ENCODE data around the gene KDM6B. TPM values are rescaled to one million over a fixed set of nuclear protein-coding genes. Genes with fewer than 3 reads are reported as not detected.

KDM6B gene
- total RNA-seq, 1 donor from 2014 or later, result 2.9 TPM

DNA sequence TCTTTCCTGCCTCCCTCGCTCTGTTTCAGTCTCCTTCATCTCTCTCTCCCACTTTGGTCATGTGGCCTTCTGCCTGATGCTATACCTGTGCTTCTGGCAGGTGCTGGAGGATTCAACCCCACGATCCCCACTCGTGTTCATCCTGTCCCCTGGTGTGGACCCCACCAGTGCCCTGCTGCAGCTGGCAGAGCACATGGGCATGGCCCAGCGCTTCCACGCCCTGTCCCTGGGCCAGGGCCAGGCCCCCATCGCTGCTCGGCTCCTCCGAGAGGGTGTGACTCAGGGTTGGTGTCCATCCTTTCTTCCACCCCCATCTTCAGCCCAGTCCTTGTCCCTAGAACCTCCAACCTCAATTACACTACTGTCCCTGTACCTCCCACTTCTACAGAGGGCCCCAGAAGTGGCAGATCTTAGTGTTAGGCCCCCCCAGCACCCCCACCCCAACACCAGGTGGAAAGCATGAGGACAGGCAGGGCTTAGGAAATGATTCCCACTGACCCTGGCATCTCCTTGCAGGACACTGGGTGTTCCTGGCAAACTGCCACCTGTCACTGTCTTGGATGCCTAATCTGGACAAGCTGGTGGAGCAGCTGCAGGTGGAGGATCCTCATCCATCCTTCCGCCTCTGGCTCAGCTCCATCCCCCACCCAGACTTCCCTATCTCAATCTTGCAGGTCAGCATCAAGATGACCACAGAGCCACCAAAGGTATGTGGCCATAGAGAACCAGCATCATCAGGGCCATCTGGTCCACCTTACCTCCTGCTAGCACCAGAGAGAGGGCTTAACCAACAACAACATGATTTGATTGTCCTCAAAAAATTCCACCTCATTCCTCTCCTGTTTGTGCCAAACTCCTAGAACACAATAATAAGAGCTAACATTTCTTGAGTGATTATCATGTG is 9.7 kb upstream of the KDM6B start:
- no peak overlapping the region for H3K4me3 ChIP-seq (ENCODE audit: low read depth, low read length)
- TF ChIP-seq, protein P1, sequence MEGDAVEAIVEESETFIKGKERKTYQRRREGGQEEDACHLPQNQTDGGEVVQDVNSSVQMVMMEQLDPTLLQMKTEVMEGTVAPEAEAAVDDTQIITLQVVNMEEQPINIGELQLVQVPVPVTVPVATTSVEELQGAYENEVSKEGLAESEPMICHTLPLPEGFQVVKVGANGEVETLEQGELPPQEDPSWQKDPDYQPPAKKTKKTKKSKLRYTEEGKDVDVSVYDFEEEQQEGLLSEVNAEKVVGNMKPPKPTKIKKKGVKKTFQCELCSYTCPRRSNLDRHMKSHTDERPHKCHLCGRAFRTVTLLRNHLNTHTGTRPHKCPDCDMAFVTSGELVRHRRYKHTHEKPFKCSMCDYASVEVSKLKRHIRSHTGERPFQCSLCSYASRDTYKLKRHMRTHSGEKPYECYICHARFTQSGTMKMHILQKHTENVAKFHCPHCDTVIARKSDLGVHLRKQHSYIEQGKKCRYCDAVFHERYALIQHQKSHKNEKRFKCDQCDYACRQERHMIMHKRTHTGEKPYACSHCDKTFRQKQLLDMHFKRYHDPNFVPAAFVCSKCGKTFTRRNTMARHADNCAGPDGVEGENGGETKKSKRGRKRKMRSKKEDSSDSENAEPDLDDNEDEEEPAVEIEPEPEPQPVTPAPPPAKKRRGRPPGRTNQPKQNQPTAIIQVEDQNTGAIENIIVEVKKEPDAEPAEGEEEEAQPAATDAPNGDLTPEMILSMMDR (IDR thresholded peaks at IDR 0.05; ENCODE audit: insufficient read depth, low read length, severe bottlenecking), result no peak

DNA sequence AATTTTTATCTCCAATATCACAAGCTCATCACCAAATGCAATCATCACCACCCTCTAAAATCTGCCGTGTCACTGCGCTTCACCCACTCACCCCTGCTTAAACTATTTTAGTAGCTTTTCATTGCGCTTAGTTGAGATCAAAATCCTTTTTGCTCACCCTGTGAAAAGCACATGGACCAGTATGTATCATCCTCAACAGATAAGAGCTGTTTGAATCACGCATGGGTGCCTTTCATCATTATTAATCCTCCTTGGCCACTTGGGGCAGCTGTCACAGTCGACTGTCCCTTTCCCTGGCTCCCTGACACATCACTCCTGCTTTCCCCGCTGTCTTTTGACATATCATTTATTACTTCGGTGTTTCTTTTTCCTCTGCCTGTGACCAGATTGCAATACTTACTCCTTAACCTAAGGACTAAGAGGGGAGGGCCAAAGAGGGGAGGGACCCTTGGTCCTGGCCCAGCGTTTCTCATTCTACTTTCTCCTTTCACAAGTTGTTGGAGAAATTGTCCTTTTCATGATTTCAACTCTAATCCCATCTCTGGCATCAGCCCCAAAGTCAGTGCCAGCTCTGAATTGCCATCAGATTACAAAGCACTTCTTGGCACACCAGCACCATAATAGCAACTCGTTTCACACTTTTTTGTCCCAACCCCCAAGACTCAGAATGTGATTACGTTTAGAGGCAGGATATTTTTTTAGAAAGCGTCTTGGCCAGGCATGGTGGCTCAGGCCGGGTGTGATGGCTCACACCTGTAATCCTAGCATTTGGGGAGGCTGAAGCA is 8.6 kb upstream of the KDM6B start:
- H3K27me3 ChIP-seq (ENCODE audit: control insufficient read depth, insufficient read depth, low read length), result peaks cover 1% of the 10 kb centered on the region
- no peaks in the 10 kb centered on the region for H3K36me3 ChIP-seq (ENCODE audit: control insufficient read depth, insufficient read depth, low read length)
- FAIRE-seq (no peak), DNase-seq (ENCODE audit: low read depth) (no peak)
- TF ChIP-seq, protein P1 (IDR thresholded peaks at IDR 0.05; ENCODE audit: insufficient read depth, low read length, severe bottlenecking), result peak; percentile 2
- H3K4me3 ChIP-seq (ENCODE audit: low read depth, low read length), result no peak overlapping the region

More for the DNA sequence above, 9.7 kb upstream of the KDM6B start:
- no peaks in the 10 kb centered on the region for H3K36me3 ChIP-seq (ENCODE audit: control insufficient read depth, insufficient read depth, low read length)
- DNase-seq (ENCODE audit: low read depth), result no peak
- FAIRE-seq, result peak; percentile 60
- H3K27me3 ChIP-seq (ENCODE audit: control insufficient read depth, insufficient read depth, low read length), result no peaks in the 10 kb centered on the region

DNA sequence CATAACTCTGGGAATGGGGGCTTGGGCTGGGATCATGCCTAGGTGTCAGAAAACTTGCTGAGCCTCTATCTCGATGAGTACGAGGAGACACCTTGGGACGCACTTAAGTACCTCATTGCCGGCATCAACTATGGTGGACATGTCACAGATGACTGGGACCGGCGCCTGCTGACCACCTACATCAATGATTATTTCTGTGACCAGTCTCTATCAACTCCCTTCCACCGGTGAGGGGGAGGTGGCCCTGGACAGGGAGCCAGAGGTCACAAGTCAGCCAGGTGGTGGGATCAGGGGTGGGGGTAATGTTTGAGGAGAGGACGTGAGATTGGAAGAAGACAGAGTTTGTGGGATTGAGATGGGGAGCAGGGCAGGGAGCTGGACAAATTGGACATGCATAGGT is 3.4 kb upstream of the KDM6B start:
- H3K36me3 ChIP-seq (ENCODE audit: control insufficient read depth, insufficient read depth, low read length), result no peaks in the 10 kb centered on the region
- no peak for FAIRE-seq
- TF ChIP-seq, protein P1 (IDR thresholded peaks at IDR 0.05; ENCODE audit: insufficient read depth, low read length, severe bottlenecking), result no peak
- no peak overlapping the region for H3K4me3 ChIP-seq (ENCODE audit: low read depth, low read length)
- H3K27me3 ChIP-seq (ENCODE audit: control insufficient read depth, insufficient read depth, low read length), result peaks cover 1% of the 10 kb centered on the region
- no peak for DNase-seq (ENCODE audit: low read depth)

DNA sequence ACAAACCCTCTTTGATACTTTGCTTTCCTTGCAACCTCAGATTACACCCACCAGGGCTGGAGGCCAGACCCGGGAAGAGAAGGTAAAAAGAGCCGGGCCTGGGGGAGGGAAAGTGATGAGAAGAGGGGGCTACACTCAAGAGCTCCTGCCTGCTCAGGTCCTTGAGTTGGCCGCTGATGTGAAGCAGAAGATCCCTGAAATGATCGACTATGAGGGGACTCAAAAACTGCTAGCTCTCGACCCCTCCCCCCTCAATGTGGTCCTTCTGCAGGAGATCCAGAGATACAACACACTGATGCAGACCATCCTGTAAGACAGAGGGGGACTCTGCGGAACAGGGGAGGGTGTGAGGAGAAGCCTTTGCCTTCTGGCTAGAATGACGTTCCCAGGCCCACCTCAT is 2.8 kb upstream of the KDM6B start:
- DNase-seq (ENCODE audit: low read depth), result no peak
- TF ChIP-seq, protein P1 (IDR thresholded peaks at IDR 0.05; ENCODE audit: insufficient read depth, low read length, severe bottlenecking), result no peak
- peaks cover 1% of the 10 kb centered on the region for H3K27me3 ChIP-seq (ENCODE audit: control insufficient read depth, insufficient read depth, low read length)
- no peak for FAIRE-seq
- H3K36me3 ChIP-seq (ENCODE audit: control insufficient read depth, insufficient read depth, low read length), result no peaks in the 10 kb centered on the region
- H3K4me3 ChIP-seq (ENCODE audit: low read depth, low read length), result no peak overlapping the region

DNA sequence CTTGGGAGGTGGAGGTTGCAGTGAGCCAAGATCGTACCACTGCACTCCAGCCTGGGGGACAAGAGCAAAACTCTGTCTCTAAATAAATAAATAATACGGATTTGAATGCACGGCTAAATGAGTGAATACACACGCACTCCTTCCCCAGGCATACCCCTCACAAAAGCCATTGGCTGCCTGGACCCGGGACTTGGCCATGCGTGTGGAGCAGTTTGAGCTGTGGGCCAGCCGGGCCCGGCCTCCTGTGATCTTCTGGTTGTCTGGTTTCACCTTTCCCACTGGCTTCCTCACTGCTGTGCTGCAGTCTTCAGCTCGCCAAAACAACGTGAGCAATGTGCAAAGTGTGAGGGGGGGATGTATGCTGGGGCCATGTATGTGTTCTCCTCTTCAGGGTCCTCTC is 1.6 kb upstream of the KDM6B start:
- Histone ChIP-seq H3K27me3 (ENCODE audit: control insufficient read depth, insufficient read depth, low read length) (peaks cover 1% of the 10 kb centered on the region), H3K36me3 (ENCODE audit: control insufficient read depth, insufficient read depth, low read length) (no peaks in the 10 kb centered on the region), H3K4me3 (ENCODE audit: low read depth, low read length) (no peak overlapping the region)
- DNase-seq (ENCODE audit: low read depth), result no peak
- FAIRE-seq, result no peak
- TF ChIP-seq, protein P1 (IDR thresholded peaks at IDR 0.05; ENCODE audit: insufficient read depth, low read length, severe bottlenecking), result no peak
